Measurements from ENCODE around the gene PPP4C. TPM values are rescaled to one million over a fixed set of nuclear protein-coding genes. Genes with fewer than 3 reads are reported as not detected.

PPP4C gene
- total and polyA plus RNA-seq, 2 donors from 2014 or later, result 78.8 to 107 TPM

DNA sequence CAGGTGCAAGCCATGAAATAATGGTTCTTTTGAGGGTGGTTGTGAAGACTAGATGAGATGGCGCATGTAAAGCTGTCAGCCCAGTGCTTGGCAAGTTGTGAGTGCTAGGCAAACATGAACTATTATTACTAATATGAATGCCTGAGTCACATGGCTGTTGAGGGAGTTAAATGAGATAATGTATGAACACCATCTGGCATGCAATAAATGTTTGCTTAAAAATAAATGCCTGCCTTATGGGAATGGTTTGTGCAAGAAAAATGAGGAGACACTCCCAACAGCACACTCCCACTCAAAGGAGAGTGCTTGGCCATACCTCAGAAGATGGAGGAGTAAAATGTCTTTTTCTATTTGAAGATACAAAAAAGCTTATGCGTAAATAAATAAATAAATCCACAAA is 43.6 kb downstream of the PPP4C start:
- no peak overlapping the region for H3K27ac ChIP-seq (ENCODE audit: low read depth in 2 of 2, low read length in 2 of 2)
- H3K36me3 ChIP-seq (ENCODE audit: control insufficient read depth in 2 of 3, insufficient read depth in 3 of 3, low read length in 3 of 3), result peaks cover 7 to 26% (median 12%) of the 10 kb centered on the region in 3 donors
- no peaks in the 10 kb centered on the region for H3K9me3 ChIP-seq (ENCODE audit: control insufficient read depth in 2 of 3, insufficient read depth in 1 of 3, low read length in 3 of 3)
- DNase-seq (no peak), FAIRE-seq (no peak)
- intact Hi-C loops (cut with DNase I), result no loop called here
- H3K9ac ChIP-seq (ENCODE audit: low read length in 3 of 3), result no peak overlapping the region
- TF ChIP-seq, protein P1, sequence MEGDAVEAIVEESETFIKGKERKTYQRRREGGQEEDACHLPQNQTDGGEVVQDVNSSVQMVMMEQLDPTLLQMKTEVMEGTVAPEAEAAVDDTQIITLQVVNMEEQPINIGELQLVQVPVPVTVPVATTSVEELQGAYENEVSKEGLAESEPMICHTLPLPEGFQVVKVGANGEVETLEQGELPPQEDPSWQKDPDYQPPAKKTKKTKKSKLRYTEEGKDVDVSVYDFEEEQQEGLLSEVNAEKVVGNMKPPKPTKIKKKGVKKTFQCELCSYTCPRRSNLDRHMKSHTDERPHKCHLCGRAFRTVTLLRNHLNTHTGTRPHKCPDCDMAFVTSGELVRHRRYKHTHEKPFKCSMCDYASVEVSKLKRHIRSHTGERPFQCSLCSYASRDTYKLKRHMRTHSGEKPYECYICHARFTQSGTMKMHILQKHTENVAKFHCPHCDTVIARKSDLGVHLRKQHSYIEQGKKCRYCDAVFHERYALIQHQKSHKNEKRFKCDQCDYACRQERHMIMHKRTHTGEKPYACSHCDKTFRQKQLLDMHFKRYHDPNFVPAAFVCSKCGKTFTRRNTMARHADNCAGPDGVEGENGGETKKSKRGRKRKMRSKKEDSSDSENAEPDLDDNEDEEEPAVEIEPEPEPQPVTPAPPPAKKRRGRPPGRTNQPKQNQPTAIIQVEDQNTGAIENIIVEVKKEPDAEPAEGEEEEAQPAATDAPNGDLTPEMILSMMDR (IDR thresholded peaks at IDR 0.05; ENCODE audit: borderline replicate concordance, extremely low read depth, insufficient read depth), result no peak
- H3K4me1 ChIP-seq (ENCODE audit: control insufficient read depth in 2 of 3, insufficient read depth in 2 of 3, low read depth in 1 of 3, low read length in 3 of 3), result peaks cover 0 to 4% (median 0%) of the 10 kb centered on the region in 3 donors
- H3K4me3 ChIP-seq (ENCODE audit: low read length in 3 of 3), result no peak overlapping the region
- H3K27me3 ChIP-seq (ENCODE audit: control insufficient read depth, insufficient read depth, low read length), result no peaks in the 10 kb centered on the region

DNA sequence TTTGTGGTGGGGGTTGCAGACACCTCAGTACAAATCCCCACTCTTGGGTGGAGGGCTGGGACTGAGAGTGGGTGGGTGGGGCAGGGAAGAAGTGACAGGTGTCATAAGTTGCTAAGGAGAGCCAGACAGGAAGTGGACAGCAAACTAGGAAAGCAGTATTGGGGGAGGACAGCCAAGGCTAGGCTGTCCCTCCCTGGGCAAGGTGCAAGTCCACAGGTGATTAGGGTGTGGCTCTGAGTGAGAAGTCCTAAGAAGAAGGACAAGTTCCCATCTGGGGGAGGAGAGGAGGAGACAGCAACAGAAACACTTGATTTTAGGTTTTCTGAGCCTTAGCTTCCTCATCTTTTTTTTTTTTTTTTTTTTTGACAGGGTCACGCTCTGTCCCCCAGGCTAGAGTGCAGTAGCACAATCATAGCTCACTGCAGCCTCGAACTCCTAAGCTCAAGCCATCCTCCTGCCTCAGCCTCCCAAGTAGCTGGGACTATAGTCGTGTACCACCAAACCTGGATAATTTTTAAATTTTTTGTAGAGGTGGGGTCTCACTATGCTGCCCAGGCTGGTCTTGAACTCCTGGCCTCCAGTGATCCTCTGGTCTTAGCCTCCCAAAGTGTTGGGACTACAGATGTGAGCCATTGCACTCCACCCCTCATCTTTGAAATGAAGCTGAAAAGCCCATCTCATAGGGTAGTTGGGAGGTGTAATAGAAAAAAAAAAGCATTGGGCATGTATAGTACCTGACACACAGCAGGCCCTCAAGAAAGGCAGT is 44.7 kb downstream of the PPP4C start:
- H3K27me3 ChIP-seq (ENCODE audit: control insufficient read depth, insufficient read depth, low read length), result no peaks in the 10 kb centered on the region
- no peak overlapping the region for H3K9ac ChIP-seq (ENCODE audit: low read length in 3 of 3)
- H3K27ac ChIP-seq (ENCODE audit: low read depth in 2 of 2, low read length in 2 of 2), result no peak overlapping the region
- DNase-seq (no peak), FAIRE-seq (no peak)
- H3K36me3 ChIP-seq (ENCODE audit: control insufficient read depth in 2 of 3, insufficient read depth in 3 of 3, low read length in 3 of 3), result peaks cover 7 to 26% (median 12%) of the 10 kb centered on the region in 3 donors
- H3K4me3 ChIP-seq (ENCODE audit: low read length in 3 of 3), result no peak overlapping the region
- TF ChIP-seq, protein P1 (IDR thresholded peaks at IDR 0.05; ENCODE audit: borderline replicate concordance, extremely low read depth, insufficient read depth), result no peak
- intact Hi-C loops (cut with DNase I), result no loop called here
- H3K9me3 ChIP-seq (ENCODE audit: control insufficient read depth in 2 of 3, insufficient read depth in 1 of 3, low read length in 3 of 3), result no peaks in the 10 kb centered on the region
- peaks cover 0 to 4% (median 0%) of the 10 kb centered on the region in 3 donors for H3K4me1 ChIP-seq (ENCODE audit: control insufficient read depth in 2 of 3, insufficient read depth in 2 of 3, low read depth in 1 of 3, low read length in 3 of 3)

GRCh38 chr16:30121741-30122571 is 46.2 kb downstream of the PPP4C start:
- no peaks in the 10 kb centered on the region for H3K27me3 ChIP-seq (ENCODE audit: control insufficient read depth, insufficient read depth, low read length)
- TF ChIP-seq, protein P1 (IDR thresholded peaks at IDR 0.05; ENCODE audit: borderline replicate concordance, extremely low read depth, insufficient read depth), result no peak
- FAIRE-seq (no peak), DNase-seq (peak; percentile 40 to 94 (median 63))
- no peaks in the 10 kb centered on the region for H3K9me3 ChIP-seq (ENCODE audit: control insufficient read depth in 2 of 3, insufficient read depth in 1 of 3, low read length in 3 of 3)
- H3K4me3 ChIP-seq (ENCODE audit: low read length in 3 of 3), result peak overlapping the region; percentile 64 to 80 (median 76)
- intact Hi-C loops (cut with DNase I), result no loop called here
- H3K9ac ChIP-seq (ENCODE audit: low read length in 3 of 3), result peak overlapping the region; percentile 42 to 86 (median 49)
- peaks cover 7 to 24% (median 9%) of the 10 kb centered on the region in 3 donors for H3K36me3 ChIP-seq (ENCODE audit: control insufficient read depth in 2 of 3, insufficient read depth in 3 of 3, low read length in 3 of 3)
- peak overlapping the region; percentile 83 to 91 for H3K27ac ChIP-seq (ENCODE audit: low read depth in 2 of 2, low read length in 2 of 2)
- peaks cover 0 to 4% (median 0%) of the 10 kb centered on the region in 3 donors for H3K4me1 ChIP-seq (ENCODE audit: control insufficient read depth in 2 of 3, insufficient read depth in 2 of 3, low read depth in 1 of 3, low read length in 3 of 3)

All from kidney (tissue), 14 donors.